Superior temporal gyrus (tissue), 1 donor: Measurements from ENCODE around the gene CACNA1C.

Experiments
- DNase-seq: peaks from one replicate; pipeline ENCODE4 v3.0.0-alpha.2; 2016; ENCODE audit errors: extremely low spot score

CACNA1C gene

GRCh38 chr12:2140858-2141519, 88.2 kb downstream of the CACNA1C start:
- DNase-seq: no peak

DNA sequence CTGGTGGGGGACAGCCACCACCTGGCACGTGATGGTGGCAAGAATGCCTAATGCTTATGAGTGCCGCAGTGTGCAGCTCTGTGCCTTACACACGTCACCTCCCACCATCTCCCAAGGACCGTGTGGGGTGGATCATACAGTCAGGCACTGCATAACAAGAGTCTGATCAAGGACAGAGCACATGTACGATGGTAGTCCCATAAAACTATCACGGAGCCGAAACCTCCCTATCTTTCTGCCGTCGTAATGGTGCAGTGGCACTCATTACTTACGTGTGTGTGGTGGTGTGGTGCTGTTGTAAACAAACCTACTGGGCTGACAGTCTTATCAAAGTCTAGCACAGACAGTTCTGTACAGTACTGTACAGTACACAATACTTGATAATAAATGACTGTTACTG, 89.3 kb downstream of the CACNA1C start:
- no peak for DNase-seq

DNA sequence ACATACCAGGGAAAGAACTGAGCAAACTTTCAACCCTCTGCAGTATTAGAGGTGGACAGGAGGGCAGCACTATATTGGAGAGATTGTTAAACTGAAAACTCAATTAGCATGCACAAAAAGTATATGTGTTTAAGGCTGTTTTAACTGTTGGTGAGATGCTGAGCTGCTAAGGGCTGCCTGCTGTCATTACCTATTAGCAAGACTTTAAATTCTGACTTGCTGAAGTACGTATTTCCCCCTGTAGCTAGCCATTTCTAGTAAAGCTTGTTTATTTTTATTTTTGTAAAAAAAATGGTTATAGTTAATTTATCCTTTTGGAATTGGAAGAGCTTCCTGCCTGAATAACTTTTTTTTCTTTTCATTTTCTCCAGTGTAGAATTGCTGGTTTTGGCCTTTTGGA, 92.2 kb downstream of the CACNA1C start:
- no peak for DNase-seq

DNA sequence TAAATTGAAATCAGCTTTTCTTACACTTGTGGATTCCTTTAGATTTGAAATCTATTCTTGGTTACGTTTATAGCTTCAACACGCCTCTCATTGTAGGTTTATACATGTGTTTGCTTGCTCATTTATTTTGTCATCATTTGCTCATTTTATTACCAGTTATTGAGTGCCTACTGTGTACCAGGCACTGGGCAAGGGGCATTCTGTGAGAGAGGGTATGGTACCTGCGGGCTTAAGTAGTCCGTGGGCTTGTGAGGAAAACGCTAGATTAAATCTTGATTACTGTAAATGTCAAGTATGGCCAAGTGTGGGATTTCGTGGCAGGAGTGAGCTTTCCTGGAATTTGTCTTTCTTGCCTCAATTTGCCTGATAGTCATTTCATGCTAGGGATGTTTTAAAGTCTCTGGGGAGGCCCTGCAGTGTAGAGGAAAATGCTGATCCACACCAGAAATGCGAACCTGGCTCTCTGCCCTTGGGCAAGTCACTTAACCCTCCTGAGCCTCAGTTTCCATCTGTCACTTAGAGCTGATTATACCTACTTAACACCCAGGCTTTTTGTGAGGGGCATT, 92.7 kb downstream of the CACNA1C start:
- no peak for DNase-seq

DNA sequence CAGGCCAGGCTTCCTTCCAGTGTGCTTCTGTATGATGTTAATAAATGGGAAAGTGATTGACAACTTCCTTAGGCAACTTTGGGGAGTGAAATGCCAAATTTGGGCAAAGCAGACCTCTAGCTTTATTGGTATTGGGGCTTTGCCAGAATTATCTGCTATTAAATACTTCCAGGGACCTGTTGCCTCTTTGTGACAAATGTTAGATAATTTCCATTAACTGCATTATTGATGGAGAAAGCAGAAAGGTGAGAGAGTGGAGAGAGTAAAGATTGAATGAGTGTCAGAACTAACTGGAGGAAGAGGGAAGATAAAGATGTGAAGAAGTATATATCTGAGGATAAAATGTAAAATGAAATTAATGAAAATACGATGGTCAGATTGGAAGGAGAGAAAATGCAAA, 94.5 kb downstream of the CACNA1C start:
- DNase-seq: no peak

DNA sequence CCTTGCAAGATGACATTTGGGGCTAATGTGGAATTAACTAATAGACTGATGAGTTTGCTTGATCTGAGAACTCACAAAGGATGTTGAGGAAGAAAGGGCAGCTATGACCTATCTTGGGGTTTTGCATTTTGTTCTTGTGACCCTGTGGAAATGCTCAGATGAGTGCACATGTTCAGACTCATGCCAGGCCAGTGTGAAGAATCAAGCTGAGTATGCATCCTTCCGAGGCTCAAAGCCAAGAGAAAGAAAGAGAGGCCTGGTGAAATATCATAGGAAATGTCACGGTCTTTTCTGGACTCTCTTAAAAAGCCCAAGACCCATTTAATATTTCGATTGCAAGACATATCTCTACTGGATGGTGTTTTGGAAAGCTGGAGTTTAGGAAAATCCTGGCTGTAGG, 96.3 kb downstream of the CACNA1C start:
- no peak for DNase-seq

- DNase-seq: no peak
Observed at GRCh38 chr12:2150833-2151232, 98.0 kb downstream of the CACNA1C start.

DNA sequence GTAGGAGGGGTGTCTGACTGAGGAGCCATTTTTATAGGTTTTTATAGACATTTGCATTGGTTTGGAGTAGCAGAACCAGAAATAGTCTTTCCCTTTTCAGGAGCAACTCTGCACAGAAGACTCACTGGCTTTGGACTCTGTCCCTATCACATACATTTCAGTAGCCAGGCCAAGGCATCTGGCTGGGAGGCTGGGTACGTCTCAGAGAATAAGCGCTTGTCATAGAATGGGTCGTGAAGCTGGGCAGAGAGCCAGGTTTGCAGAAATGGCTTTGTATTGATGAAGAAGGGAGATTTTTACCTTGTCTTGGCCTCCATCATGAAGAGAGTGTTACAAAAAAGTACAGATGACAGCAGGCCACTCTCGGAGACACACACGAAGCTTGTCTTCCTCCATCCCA, 98.6 kb downstream of the CACNA1C start:
- peak; percentile 33 for DNase-seq

GRCh38 chr12:2152134-2152533, 99.3 kb downstream of the CACNA1C start:
- DNase-seq: no peak

DNA sequence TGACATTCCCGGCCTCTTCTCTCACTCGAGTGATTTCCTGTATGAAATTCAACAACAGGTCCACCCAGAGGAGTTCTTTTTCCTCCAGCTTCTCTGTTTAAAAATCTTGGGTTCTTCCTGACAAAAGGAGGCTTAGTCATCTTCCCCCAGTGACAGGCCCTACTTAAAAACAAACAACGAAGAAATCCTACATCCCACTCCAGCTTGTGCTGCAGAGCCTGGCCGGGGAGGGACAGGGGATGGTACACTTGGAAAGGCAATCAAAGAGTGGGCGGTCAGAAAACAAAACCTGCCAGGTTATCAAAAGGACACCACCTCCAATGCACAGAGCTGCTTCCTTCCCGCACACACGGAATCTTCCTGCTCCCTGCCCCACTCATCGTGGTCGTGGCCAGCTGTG, 101.3 kb downstream of the CACNA1C start:
- DNase-seq: no peak

DNA sequence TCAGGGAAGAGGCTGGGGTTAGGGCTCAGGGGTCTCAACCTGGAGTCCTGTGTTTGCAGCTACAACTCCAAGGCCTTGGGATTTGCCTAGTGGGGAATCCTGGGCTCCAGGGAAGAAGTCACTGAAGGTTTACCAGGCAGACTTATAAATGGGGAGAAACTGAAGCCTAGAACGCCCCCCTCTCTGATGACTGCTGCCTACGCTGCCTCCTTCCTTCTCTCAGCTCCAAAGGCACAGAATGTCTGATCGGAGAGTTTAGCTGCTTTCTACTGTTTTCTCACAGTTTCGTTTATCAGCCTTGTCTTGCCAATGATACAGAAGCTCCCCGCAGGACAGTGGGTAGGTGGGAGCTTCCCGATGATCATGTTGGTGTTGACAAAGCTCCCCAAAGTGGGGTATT, 101.7 kb downstream of the CACNA1C start:
- peak; percentile 22 for DNase-seq

- no peak for DNase-seq
Observed at GRCh38 chr12:2156333-2156732, 103.5 kb downstream of the CACNA1C start.

GRCh38 chr12:2160043-2160442, 107.3 kb downstream of the CACNA1C start:
- DNase-seq: no peak

- DNase-seq: peak; percentile 47
Observed at GRCh38 chr12:2161473-2161872, 108.7 kb downstream of the CACNA1C start.

DNA sequence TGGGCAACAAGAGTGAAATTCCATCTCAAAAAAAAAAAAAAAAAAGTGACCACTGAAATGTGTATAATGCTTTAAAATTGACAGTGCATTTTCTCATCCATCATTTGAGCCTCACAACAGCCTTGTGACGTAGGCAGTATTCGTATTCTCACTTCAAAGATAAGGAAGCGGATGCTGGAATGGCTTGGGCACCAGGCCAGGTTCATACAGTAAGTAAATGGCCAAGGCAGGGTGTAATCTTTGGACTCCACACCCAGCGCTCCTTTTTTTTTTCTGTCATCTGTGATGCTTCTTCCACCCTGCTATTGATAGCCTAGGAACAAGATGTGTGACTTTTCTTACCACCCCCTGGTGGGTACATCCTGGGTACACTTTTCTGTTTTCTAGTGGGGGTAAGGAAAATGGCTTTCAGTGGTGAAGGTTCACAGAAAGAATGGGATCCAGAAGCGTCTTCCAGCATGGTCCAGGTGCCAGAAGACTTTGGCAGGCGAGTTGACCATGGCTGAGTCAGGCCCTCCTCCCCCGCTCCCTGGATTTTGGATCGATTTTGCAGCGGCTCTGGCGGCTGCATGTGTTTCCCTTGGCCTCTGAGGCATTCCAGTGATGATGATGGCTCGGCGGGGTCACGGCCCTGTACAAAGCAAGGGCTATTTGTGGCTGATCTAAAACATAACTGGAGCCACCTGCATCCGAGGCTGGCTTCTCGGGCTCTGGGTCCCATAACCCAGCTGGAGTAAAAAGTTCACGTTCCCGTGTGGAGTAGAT, 110.6 kb downstream of the CACNA1C start:
- DNase-seq: no peak

DNA sequence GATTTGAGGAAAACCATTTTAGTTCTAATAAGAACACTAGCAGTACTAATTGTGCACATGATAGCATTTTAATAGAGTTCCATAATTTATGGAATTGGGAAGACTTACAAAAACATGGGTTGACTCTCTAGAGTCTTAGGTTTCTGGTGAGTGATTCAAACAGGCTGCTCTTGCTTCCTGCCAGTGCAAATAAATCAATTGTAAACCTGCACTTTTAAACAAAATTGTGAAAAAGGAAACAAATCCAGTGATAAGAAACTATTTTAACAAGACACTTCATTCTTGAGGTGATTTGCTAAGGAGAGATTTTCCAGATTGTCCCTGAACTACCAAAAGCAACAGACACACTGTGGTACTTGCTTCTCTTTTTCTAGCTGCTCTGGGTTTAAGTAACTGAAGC, 112.2 kb downstream of the CACNA1C start:
- DNase-seq: no peak

DNA sequence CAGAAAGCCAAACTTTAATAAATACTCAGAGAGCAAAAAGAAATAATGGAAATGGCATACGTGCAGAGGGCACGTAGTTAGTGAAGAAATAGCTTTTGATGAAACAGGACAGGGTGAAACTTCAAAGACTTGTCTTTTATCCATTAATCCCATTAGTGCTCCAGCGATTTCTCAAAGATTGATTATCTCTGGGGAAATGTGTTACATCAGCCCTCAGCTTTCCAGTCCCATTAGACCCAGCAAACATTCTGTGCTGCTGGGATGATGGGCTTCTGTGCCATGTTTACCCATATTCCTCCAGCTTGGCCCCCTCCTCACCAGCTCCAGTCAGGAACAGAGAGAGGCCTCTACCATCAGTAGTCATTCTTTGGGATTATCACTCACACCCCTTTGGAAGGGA, 113.1 kb downstream of the CACNA1C start:
- no peak for DNase-seq

DNA sequence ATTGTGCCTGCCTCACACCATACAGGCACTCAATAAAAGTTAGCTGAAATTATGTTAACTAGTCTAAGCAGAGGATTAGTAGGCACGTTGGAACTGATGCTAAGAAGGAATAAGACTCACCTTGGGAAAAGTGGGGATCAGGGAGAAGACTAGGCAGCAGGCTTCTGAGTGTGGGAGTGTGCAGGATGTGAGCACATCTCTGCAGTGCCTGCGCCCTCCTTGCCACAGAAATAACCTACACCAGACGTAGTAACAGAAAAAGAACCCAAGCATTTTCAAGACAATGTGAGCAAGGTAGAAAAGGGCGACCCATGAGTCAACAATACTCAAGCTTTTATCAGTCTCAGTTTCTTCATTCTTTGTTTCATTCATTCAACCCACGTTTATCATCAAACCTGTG, 113.9 kb downstream of the CACNA1C start:
- no peak for DNase-seq

DNA sequence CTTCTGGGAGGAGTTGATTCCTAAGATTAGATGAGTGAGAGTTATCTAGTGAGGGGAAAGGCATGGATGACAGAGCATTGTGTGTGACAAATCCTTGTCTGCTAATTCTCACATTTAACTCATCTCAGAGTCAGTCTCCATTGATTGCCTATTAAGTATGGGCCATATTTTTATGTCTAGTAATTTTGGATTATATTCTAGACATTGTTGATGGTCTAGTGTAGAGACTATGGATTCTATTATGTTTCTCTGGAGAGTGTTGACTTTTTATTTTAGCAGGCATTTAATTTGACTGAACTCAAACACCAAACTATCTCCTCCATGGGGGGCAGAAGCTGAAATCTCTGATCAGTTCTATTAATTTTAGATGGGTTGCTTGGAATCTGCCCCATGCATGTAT, 114.4 kb downstream of the CACNA1C start:
- DNase-seq: no peak

GRCh38 chr12:2168808-2169207, 116.0 kb downstream of the CACNA1C start:
- DNase-seq: no peak

- DNase-seq: no peak
Observed at GRCh38 chr12:2169489-2169888, 116.7 kb downstream of the CACNA1C start.

- no peak for DNase-seq
Observed at GRCh38 chr12:2169940-2170339, 117.2 kb downstream of the CACNA1C start.

DNA sequence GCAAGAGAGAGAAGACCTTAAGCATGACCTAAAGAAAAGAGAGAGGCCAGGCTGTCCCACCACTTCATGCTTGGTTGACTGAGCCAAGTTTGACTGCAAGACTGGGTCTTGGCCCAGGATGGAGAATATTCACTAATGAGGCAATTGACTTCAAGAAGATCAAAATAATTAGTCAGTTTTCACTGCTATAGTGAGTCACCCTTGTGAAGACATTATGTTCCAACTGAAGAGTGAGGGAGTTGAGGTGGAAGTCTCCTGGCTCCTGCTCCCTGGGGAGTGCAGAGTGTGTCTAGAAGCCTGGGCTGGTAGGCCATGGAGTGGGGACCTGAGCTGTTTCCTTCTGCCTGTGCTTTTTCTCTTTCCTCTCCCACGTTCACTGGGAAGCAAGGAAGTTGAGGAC, 117.6 kb downstream of the CACNA1C start:
- DNase-seq: no peak
